Peyer's patch (tissue), 4 donors: ENCODE measurements around the gene TGFB3.

Source experiments
- CTCF ChIP-seq, 6 experiments: fragments of 450-650 bp in 4 of 6; fragments of 200-600 bp in 2 of 6; sonication (generic) in 1 of 6; IDR thresholded peaks; one replicate each; pipeline ENCODE4 v1.5.1; 2017 to 2019; ENCODE audit warnings: antibody characterized with exemption in 6 of 6, mild to moderate bottlenecking in 3 of 6, moderate library complexity in 1 of 6
- POLR2A ChIP-seq, 2 donors: fragments of 450-650 bp; IDR thresholded peaks; one replicate each; pipeline ENCODE4 v1.5.1; 2017; ENCODE audit warnings: antibody characterized with exemption in 2 of 2, mild to moderate bottlenecking in 2 of 2, moderate library complexity in 2 of 2

GRCh38 chr14:75927564-75928087 lies 54.2 kb downstream of the TGFB3 start:
- TF ChIP-seq CTCF (IDR thresholded peaks at IDR 0.05) (no peak), POLR2A (IDR thresholded peaks at IDR 0.05) (no peak)
